ENCODE data around the gene LRMDA.

LRMDA gene

DNA sequence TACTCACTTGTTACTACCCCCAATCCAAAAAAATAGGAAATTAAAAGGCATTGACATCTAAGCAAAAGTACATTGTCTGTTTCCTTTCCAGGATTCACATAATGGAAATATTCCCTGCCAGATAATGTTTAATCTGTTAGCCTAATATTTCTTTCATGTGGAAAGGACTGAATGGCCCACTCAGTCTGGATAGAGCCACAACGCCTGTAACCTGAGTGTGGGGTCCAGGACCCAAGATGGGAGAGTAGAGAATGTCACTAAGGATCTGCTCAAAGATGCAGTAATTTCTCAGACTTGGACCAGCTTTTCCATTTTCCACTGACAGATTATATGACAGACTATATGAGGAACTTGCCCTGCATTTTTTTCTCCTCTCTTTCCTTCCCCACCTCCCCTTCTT, 1117.3 kb downstream of the LRMDA start:
- Histone ChIP-seq H3K27ac (no peak overlapping the region), H3K4me3 (no peak overlapping the region)
- TF ChIP-seq, protein P1, sequence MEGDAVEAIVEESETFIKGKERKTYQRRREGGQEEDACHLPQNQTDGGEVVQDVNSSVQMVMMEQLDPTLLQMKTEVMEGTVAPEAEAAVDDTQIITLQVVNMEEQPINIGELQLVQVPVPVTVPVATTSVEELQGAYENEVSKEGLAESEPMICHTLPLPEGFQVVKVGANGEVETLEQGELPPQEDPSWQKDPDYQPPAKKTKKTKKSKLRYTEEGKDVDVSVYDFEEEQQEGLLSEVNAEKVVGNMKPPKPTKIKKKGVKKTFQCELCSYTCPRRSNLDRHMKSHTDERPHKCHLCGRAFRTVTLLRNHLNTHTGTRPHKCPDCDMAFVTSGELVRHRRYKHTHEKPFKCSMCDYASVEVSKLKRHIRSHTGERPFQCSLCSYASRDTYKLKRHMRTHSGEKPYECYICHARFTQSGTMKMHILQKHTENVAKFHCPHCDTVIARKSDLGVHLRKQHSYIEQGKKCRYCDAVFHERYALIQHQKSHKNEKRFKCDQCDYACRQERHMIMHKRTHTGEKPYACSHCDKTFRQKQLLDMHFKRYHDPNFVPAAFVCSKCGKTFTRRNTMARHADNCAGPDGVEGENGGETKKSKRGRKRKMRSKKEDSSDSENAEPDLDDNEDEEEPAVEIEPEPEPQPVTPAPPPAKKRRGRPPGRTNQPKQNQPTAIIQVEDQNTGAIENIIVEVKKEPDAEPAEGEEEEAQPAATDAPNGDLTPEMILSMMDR (IDR thresholded peaks at IDR 0.05): no peak
- no peak for DNase-seq (ENCODE audit: low spot score)

DNA sequence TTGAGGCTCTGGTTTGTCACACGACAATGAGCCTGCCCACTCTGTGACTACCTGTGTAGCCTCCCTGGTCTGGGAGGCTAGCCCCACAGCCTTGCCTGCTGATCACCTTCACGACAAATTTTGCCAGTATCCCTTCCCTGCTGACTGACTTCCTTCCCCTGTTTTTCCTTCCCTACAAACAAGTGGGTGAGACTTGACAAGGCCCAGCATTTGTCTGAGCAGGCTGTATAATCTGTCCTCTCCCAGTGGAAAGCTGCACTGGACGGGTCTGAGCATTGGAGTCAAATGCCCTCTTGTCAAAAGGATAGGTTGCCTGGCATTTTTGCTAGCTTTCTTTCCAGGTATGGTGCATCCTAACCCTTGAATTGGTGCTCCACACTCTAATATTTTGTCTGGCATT, 1117.7 kb downstream of the LRMDA start:
- Histone ChIP-seq H3K4me3 (no peak overlapping the region), H3K27ac (no peak overlapping the region)
- DNase-seq (ENCODE audit: low spot score): no peak
- TF ChIP-seq, protein P1 (IDR thresholded peaks at IDR 0.05): no peak

DNA sequence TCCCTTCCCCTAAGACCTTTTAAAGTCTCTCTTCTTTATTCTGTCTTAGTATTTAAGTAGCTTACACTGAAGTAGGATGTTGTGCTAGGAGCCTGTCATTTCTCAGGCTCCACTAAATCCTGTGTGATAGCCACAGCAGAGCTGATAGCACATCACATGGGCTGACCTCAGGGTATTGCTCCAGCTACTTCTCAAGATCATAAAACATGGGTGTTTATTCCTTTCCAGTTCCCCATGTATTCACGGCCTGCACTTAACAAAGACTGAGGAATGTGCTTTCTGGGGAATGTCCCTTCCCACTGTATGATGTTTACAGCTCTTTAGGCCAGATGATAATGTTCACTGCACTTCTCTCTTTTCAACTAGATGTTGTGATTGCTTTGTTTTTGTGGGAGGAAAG, 1119.4 kb downstream of the LRMDA start:
- TF ChIP-seq, protein P1 (IDR thresholded peaks at IDR 0.05): no peak
- no peak for DNase-seq (ENCODE audit: low spot score)
- no peak overlapping the region for H3K4me3 ChIP-seq
- no peak overlapping the region for H3K27ac ChIP-seq

GRCh38 chr10:76552091-76552873, 1120.9 kb downstream of the LRMDA start:
- no peak overlapping the region for H3K27ac ChIP-seq
- TF ChIP-seq, protein P1 (IDR thresholded peaks at IDR 0.05): no peak

GRCh38 chr10:76553263-76554032, 1122.0 kb downstream of the LRMDA start:
- TF ChIP-seq, protein P1 (IDR thresholded peaks at IDR 0.05): no peak
- DNase-seq (ENCODE audit: low spot score): no peak
- Histone ChIP-seq H3K27ac (no peak overlapping the region), H3K4me3 (no peak overlapping the region)

More at GRCh38 chr10:76552091-76552873, 1120.9 kb downstream of the LRMDA start:
- no peak for DNase-seq (ENCODE audit: low spot score)
- no peak overlapping the region for H3K4me3 ChIP-seq

DNA sequence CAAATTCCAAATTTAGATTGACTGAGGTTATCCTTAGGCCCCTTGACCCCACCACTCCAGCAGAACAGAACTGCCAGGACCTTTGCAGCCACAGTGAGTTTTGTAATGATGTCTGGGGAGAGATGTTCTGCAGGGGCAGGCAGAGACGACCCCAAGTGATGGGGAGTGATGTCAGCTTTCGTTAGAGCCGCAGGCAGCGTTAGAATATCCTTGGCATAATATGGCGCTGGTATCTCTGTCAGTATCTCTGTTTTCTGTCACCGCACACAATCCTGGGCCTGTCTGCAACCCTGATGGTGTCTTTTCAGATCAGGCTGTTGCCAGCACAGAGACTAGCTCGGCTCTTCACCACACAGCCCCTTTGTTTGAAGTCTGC, 1122.6 kb downstream of the LRMDA start:
- no peak for DNase-seq (ENCODE audit: low spot score)
- no peak overlapping the region for H3K27ac ChIP-seq
- TF ChIP-seq, protein P1 (IDR thresholded peaks at IDR 0.05): no peak
- H3K4me3 ChIP-seq: no peak overlapping the region

All from coronary artery (tissue), 2 donors.